ENCODE data around the gene ACIN1. TPM values are rescaled to one million over a fixed set of nuclear protein-coding genes. Genes with fewer than 3 reads are reported as not detected.

Gene ACIN1
- total and polyA plus RNA-seq, 2 of the 13 experiments (the other 11 are each of a cell fraction or from before 2014, with no cell fraction given) = 165 to 183 TPM

GRCh38 chr14:23101213-23101970, 6.5 kb upstream of the ACIN1 start (continued):
- TF ChIP-seq MTERF4 (CRISPR knock-in tag; IDR thresholded peaks at IDR 0.05) (no peak), RBAK (CRISPR knock-in tag; IDR thresholded peaks at IDR 0.05) (no peak), THYN1 (CRISPR knock-in tag; IDR thresholded peaks at IDR 0.05; ENCODE audit: borderline replicate concordance, low read depth) (no peak), ZIK1 (CRISPR knock-in tag; IDR thresholded peaks at IDR 0.05; ENCODE audit: borderline replicate concordance, low read depth) (0 out of 2 replicates have a peak, but pooled peaks have one; percentile 52), ZBTB26 (CRISPR knock-in tag; IDR thresholded peaks at IDR 0.05; ENCODE audit: borderline replicate concordance) (no peak), ZNF34 (CRISPR knock-in tag; IDR thresholded peaks at IDR 0.05; ENCODE audit: borderline replicate concordance) (no peak)

DNA sequence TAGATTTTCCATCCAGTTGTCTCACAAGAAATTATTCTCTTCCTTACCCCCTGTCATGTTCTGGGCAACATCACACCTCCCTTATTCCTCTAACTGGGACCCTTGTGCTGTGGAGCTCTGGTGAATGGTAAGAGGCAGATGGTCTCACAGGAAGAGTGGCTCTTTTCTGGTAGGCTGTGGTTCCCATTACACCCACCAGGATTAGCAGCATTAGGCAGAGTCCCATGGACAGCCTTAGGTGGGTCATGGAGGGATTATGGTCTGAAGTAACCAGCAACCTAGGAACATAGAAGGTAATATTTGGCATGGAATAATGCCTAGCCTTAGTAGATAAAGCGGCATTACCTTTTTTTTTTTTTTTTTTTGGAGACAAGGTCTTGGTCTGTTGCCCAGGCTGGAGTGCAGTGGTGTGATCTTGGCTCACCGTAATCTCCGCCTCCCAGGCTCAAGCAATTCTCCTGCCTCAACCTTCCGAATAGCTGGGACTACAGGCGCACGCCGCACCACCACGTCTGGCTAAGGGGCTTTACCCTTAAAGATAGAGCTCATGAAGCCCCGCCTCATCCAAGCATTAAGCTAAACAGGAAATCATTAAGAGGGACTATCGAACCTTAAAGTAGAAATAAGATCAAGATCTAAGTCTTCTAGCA, 4.4 kb upstream of the ACIN1 start:
- in situ Hi-C loops (cut with HindIII; ENCODE audit: extremely low pct_ligation_motif_present, low pct_unique_long_range_greater_than_20kb) (no loop called here), intact Hi-C loops (cut with micrococcal nuclease; ENCODE audit: unreplicated experiment) (loop anchor here (10.0 kb wide), 1 partner anchor 1015 kb away; the partner anchor contains the start of genes DCAF11 and NRL)
- H3K79me2 ChIP-seq (ENCODE audit: insufficient read depth, low read length) = peaks cover 34% of the 10 kb centered on the region
- no peak overlapping the region for H3K9ac ChIP-seq (ENCODE audit: insufficient read depth, low read depth, low read length)
- DNase-seq (ENCODE audit: low spot score) (no peak), ATAC-seq (no peak), FAIRE-seq (no peak)
- peaks cover 8 to 34% of the 10 kb centered on the region in 2 experiments for H3K27me3 ChIP-seq (ENCODE audit: control insufficient read depth in 1 of 2, insufficient read depth in 2 of 2, low read length in 2 of 2)
- TF ChIP-seq SYNCRIP (IDR thresholded peaks at IDR 0.05; ENCODE audit: insufficient read depth, low read depth, low read length) (no peak), POLR2G (IDR thresholded peaks at IDR 0.05; ENCODE audit: low read depth, low read length) (peak; percentile 47; the same call in 1 of the 2 replicates), RBM22 (optimal IDR thresholded peaks at IDR 0.05; ENCODE audit: low read length) (peak; percentile 84), LBX2 (CRISPR knock-in tag; IDR thresholded peaks at IDR 0.05; ENCODE audit: borderline replicate concordance) (0 out of 2 replicates have a peak, but pooled peaks have one; percentile 48)
- no peaks in the 10 kb centered on the region for H3K9me3 ChIP-seq (ENCODE audit: low read length)
- no peak overlapping the region for H3K4me2 ChIP-seq (ENCODE audit: low read depth, low read length)
- no peak overlapping the region for H3K27ac ChIP-seq (ENCODE audit: extremely low read length, insufficient read depth, low read length)
- CTCF ChIA-PET (ENCODE audit: low intra/inter-chr PET ratio, low total read pairs) = no interaction called here
- peaks cover 3% of the 10 kb centered on the region for H4K20me1 ChIP-seq (ENCODE audit: insufficient read depth, low read length)
- POLR2A ChIA-PET = no interaction called here
- peaks cover 12 to 24% of the 10 kb centered on the region in 2 experiments for H3K36me3 ChIP-seq (replicated peaks in 1 of 2; ENCODE audit: control insufficient read depth in 1 of 2, insufficient read depth in 2 of 2, low read length in 2 of 2)
- BruUV-seq (replicated peaks) = no TSS peak
- no peak overlapping the region for H3K4me3 ChIP-seq (replicated peaks in 1 of 3; ENCODE audit: insufficient read depth in 1 of 3, low read depth in 2 of 3, low read length in 3 of 3)
- peaks cover 28% of the 10 kb centered on the region for H3K4me1 ChIP-seq (ENCODE audit: insufficient read depth, low read length)
- WGBS (ENCODE audit: low lambda C conversion rate) = 98% methylated on average over 10 of the region's 10 CpGs
- H2AFZ ChIP-seq (ENCODE audit: low read length) = no peak overlapping the region

Measured in HepG2 (cell line).